T-helper 17 cell (primary cell): ENCODE measurements around the gene RPS6KA4. TPM values are rescaled to one million over a fixed set of nuclear protein-coding genes. Genes with fewer than 3 reads are reported as not detected.

Source experiments
- ATAC-seq: fragments of 150-1000 bp; cut with Tn5 transposase; 2 replicates; pipeline ENCODE4 v1.10.0; 2021; ENCODE audit warnings: mild to moderate bottlenecking, moderate library complexity
- DNase-seq, 3 donors: peaks; one replicate each; pipeline versions ENCODE4 v3.0.0 to v3.0.0-alpha.2; 2020 to 2021
- H3K9me3 ChIP-seq: one replicate; pipeline ENCODE4 v1.7.0; 2013; ENCODE audit warnings: low read length, mild to moderate bottlenecking; ENCODE audit not compliant: control insufficient read depth, poor library complexity, severe bottlenecking
- H3K27ac Mint-ChIP-seq: one replicate; pipeline ENCODE4 v1.8.0; 2022; ENCODE audit warnings: mild to moderate bottlenecking, moderate library complexity, mixed read lengths
- H3K27me3 Mint-ChIP-seq: one replicate; pipeline ENCODE4 v1.8.0; 2022; ENCODE audit warnings: mixed read lengths
- H3K36me3 Mint-ChIP-seq: one replicate; pipeline ENCODE4 v1.8.0; 2022; ENCODE audit warnings: low read depth, mixed read lengths
- H3K4me1 Mint-ChIP-seq: one replicate; pipeline ENCODE4 v1.8.0; 2022; ENCODE audit warnings: mild to moderate bottlenecking, mixed read lengths
- H3K4me3 Mint-ChIP-seq: one replicate; pipeline ENCODE4 v1.8.0; 2022; ENCODE audit warnings: mild to moderate bottlenecking, moderate library complexity, mixed read lengths
- total RNA-seq, 4 donors: library from RNA in 2 of 4; stranded (reverse) in 2 of 4; gene quantifications; one replicate each; pipeline ENCODE4 v1.2.3 and lab custom pipeline; 2022 to 2026

RPS6KA4 gene
- total RNA-seq, 2 donors from 2014 or later = 21.5 to 26.1 TPM

GRCh38 chr11:64358536-64358906, 441 bp upstream of the RPS6KA4 start:
- no peak overlapping the region for H3K27ac Mint-ChIP-seq
- ATAC-seq = no peak
- no peaks in the 10 kb centered on the region for H3K9me3 ChIP-seq
- H3K36me3 Mint-ChIP-seq = peaks cover 3% of the 10 kb centered on the region
- H3K27me3 Mint-ChIP-seq = no peaks in the 10 kb centered on the region
- no peak for DNase-seq
- H3K4me1 Mint-ChIP-seq = peaks cover 20% of the 10 kb centered on the region
- peak overlapping the region; percentile 85 for H3K4me3 Mint-ChIP-seq

DNA sequence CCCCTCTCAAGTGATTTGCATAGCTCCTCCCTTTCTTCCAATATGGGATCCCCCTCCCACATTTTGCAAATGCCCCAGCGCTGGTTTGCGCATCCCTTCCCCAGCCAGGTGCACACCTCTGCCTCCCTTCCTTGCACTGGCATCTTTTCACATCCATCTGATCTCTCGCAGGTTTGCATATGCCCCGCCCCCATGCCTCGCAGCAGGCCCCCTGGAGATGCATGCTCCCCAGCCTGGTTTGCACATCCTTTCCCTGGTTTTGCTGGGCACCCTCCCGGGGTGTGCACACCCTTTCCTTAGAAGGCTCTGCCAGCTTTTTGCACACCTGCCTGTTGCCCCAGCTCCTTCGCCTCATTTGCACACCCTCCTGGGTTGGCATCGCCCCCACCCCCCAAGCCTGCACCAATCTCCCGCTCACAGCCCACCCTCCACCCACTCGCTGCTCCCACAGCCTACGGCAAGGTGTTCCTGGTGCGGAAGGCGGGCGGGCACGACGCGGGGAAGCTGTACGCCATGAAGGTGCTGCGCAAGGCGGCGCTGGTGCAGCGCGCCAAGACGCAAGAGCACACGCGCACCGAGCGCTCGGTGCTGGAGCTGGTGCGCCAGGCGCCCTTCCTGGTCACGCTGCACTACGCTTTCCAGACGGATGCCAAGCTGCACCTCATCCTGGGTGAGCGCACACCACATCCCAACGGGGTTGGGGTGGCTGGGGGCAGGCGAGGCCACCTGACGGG, 917 bp downstream of the RPS6KA4 start:
- Mint-ChIP-seq H3K4me1 (peaks cover 20% of the 10 kb centered on the region), H3K27me3 (no peaks in the 10 kb centered on the region)

GRCh38 chr11:64360448-64360921, 1.5 kb downstream of the RPS6KA4 start:
- Mint-ChIP-seq H3K27ac (peak overlapping the region; percentile 85), H3K27me3 (no peaks in the 10 kb centered on the region), H3K4me1 (peaks cover 20% of the 10 kb centered on the region), H3K36me3 (peaks cover 3% of the 10 kb centered on the region), H3K4me3 (peak overlapping the region; percentile 99)
- ATAC-seq (peak; percentile 12), DNase-seq (no peak)
- H3K9me3 ChIP-seq = no peaks in the 10 kb centered on the region

More for the DNA sequence above, 917 bp downstream of the RPS6KA4 start:
- DNase-seq (no peak), ATAC-seq (peak; percentile 58)
- peaks cover 3% of the 10 kb centered on the region for H3K36me3 Mint-ChIP-seq
- H3K4me3 Mint-ChIP-seq = peak overlapping the region; percentile 99
- H3K27ac Mint-ChIP-seq = peak overlapping the region; percentile 85
- no peaks in the 10 kb centered on the region for H3K9me3 ChIP-seq

GRCh38 chr11:64361659-64362058, 2.7 kb downstream of the RPS6KA4 start:
- Mint-ChIP-seq H3K4me3 (no peak overlapping the region), H3K36me3 (peaks cover under 1% of the 10 kb centered on the region), H3K4me1 (peaks cover 19% of the 10 kb centered on the region), H3K27ac (peak overlapping the region; percentile 66), H3K27me3 (no peaks in the 10 kb centered on the region)
- DNase-seq (no peak), ATAC-seq (no peak)
- no peaks in the 10 kb centered on the region for H3K9me3 ChIP-seq

GRCh38 chr11:64362339-64362738, 3.4 kb downstream of the RPS6KA4 start:
- peaks cover 18% of the 10 kb centered on the region for H3K4me1 Mint-ChIP-seq
- H3K36me3 Mint-ChIP-seq = no peaks in the 10 kb centered on the region
- no peak for DNase-seq
- H3K27me3 Mint-ChIP-seq = no peaks in the 10 kb centered on the region
- H3K9me3 ChIP-seq = no peaks in the 10 kb centered on the region
- H3K27ac Mint-ChIP-seq = no peak overlapping the region
- no peak for ATAC-seq
- H3K4me3 Mint-ChIP-seq = no peak overlapping the region

DNA sequence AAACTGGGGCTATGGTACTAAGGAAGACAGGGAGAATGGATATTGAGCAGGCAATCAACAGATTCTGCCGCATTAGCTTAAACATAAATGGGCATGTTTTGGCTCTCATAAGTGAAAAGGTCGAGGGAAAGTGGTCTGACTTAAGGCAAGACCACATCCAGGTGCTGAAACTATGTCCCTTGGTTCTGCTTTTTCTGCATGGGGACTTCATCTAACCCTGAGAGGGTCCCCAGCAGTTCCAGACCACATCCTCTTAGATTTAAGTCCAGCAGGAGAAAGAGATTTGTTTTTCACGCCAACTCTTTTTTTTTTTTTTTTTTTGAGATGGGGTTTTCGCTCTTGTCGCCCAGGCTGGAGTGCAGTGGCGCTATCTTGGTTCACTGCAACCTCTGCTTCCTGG, 5.5 kb downstream of the RPS6KA4 start:
- no peak overlapping the region for H3K27ac Mint-ChIP-seq
- H3K9me3 ChIP-seq = no peaks in the 10 kb centered on the region
- DNase-seq (no peak), ATAC-seq (no peak)
- no peaks in the 10 kb centered on the region for H3K36me3 Mint-ChIP-seq
- no peak overlapping the region for H3K4me3 Mint-ChIP-seq
- H3K4me1 Mint-ChIP-seq = peaks cover 12% of the 10 kb centered on the region
- H3K27me3 Mint-ChIP-seq = no peaks in the 10 kb centered on the region

DNA sequence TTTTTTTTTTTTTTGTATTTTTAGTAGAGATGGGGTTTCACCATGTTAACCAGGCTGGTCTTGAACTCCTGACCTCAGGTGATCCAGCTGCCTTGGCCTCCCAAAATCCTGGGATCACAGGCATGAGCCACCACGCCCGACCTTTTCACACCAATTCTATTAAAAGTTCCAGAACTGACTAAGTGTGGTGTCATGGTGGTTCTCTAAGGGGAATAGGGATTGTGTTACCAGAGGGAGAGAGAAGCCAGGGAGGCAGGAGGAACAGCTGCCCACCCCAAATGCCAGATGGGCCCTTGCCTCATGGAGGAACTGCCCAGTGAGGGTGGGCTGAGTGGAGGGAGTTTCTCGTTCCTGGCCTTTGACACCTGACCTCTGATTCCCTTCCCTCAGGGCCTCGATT, 5.9 kb downstream of the RPS6KA4 start:
- Mint-ChIP-seq H3K4me3 (no peak overlapping the region), H3K27me3 (no peaks in the 10 kb centered on the region), H3K4me1 (peaks cover 8% of the 10 kb centered on the region), H3K27ac (no peak overlapping the region), H3K36me3 (peaks cover 2% of the 10 kb centered on the region)
- DNase-seq = no peak
- ATAC-seq = no peak
- H3K9me3 ChIP-seq = no peaks in the 10 kb centered on the region

DNA sequence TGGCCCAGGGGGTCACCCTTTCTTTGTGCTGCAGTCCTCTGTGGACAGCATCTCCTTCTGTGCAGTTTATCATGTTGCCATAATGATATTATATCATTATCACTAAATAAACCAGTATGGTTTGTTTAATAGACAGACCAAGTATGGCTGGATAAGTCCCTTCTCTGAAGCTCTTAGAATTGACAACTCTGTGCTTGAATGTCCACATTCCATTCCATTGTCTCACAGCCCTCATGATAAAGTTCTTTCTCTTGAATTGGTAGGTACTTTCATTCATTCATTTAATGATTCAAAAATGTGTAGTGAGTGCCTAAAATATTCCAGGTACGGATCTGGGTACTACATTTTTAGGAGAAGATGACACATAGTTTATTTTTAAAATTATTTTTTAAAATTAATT, 7.8 kb downstream of the RPS6KA4 start:
- no peaks in the 10 kb centered on the region for H3K27me3 Mint-ChIP-seq
- peaks cover 4% of the 10 kb centered on the region for H3K36me3 Mint-ChIP-seq
- H3K4me1 Mint-ChIP-seq = peaks cover 2% of the 10 kb centered on the region
- DNase-seq (no peak), ATAC-seq (no peak)
- no peak overlapping the region for H3K4me3 Mint-ChIP-seq
- H3K27ac Mint-ChIP-seq = no peak overlapping the region
- H3K9me3 ChIP-seq = no peaks in the 10 kb centered on the region

DNA sequence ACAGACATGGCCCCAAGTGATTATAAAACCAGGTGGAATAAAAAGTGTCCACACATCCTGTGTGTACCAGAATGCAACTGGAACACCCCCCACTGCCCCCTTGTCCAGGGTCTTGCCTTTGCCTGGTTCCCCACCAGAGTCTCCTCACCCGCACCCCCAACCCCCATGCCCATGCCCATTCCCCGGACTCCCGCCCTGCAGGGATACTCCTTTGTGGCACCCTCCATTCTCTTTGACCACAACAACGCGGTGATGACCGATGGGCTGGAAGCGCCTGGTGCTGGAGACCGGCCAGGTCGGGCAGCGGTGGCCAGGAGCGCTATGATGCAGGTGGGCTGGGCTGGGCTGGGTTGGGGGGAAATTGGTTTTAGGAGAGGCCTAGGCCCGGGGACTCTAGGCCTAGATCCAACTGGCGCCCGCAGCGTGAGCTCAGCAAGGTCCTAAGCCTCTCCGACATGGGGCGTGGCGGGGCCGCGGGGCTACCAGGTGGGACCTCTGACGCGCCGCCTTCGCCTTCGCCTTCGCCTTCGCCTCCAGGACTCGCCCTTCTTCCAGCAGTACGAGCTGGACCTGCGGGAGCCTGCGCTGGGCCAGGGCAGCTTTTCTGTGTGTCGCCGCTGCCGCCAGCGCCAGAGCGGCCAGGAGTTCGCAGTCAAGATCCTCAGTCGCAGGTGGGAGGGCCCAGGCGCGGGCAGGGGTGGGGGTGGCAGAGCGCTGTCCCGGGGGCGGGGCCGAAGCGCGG, 9.1 kb downstream of the RPS6KA4 start:
- Mint-ChIP-seq H3K27me3 (no peaks in the 10 kb centered on the region), H3K27ac (no peak overlapping the region), H3K36me3 (peaks cover 4% of the 10 kb centered on the region), H3K4me3 (no peak overlapping the region), H3K4me1 (peaks cover 2% of the 10 kb centered on the region)
- H3K9me3 ChIP-seq = no peaks in the 10 kb centered on the region
- DNase-seq (no peak), ATAC-seq (no peak)

GRCh38 chr11:64368673-64369074, 9.7 kb downstream of the RPS6KA4 start:
- ATAC-seq (no peak), DNase-seq (no peak)
- peaks cover 4% of the 10 kb centered on the region for H3K36me3 Mint-ChIP-seq
- H3K4me3 Mint-ChIP-seq = no peak overlapping the region
- no peak overlapping the region for H3K27ac Mint-ChIP-seq
- no peaks in the 10 kb centered on the region for H3K9me3 ChIP-seq
- H3K27me3 Mint-ChIP-seq = no peaks in the 10 kb centered on the region
- peaks cover 2% of the 10 kb centered on the region for H3K4me1 Mint-ChIP-seq

DNA sequence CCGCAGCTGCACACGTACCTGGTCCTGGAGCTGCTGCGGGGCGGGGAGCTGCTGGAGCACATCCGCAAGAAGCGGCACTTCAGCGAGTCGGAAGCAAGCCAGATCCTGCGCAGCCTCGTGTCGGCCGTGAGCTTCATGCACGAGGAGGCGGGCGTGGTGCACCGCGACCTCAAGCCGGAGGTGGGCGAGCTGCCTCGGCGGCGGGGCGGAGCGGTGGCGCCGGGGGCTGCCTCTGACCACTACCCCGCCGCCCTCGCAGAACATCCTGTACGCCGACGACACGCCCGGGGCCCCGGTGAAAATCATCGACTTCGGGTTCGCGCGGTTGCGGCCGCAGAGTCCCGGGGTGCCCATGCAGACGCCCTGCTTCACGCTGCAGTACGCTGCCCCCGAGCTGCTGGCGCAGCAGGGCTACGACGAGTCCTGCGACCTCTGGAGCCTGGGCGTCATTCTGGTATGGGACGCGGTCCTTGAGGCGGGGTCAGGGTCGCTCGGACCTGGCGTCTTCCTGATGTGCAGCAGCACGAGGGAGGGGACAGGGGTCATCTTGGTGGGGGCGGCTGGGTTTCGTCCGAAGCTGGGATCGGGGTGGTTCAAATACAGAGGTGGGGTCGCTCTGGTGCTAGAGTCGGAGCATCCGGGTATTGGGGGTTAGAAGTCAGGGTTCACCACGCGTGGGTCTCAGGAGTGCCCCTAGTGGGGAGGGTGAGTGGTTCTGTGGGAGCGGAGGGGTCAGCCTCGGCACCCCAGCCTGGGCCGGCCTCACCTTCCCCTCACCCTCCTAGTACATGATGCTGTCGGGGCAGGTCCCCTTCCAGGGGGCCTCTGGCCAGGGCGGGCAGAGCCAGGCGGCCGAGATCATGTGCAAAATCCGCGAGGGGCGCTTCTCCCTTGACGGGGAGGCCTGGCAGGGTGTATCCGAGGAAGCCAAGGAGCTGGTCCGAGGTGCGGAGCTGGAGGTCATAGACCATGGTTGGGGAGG, 10.8 kb downstream of the RPS6KA4 start:
- no peak for ATAC-seq
- H3K9me3 ChIP-seq = no peaks in the 10 kb centered on the region
- no peaks in the 10 kb centered on the region for H3K27me3 Mint-ChIP-seq
- peaks cover 4% of the 10 kb centered on the region for H3K36me3 Mint-ChIP-seq
- no peak for DNase-seq
- H3K4me1 Mint-ChIP-seq = peaks cover 2% of the 10 kb centered on the region
- H3K4me3 Mint-ChIP-seq = no peak overlapping the region
- no peak overlapping the region for H3K27ac Mint-ChIP-seq

GRCh38 chr11:64371201-64371600, 12.2 kb downstream of the RPS6KA4 start:
- Mint-ChIP-seq H3K36me3 (peaks cover 4% of the 10 kb centered on the region), H3K4me3 (no peak overlapping the region), H3K27me3 (no peaks in the 10 kb centered on the region), H3K4me1 (peaks cover 2% of the 10 kb centered on the region), H3K27ac (no peak overlapping the region)
- H3K9me3 ChIP-seq = no peaks in the 10 kb centered on the region
- DNase-seq (no peak), ATAC-seq (no peak)

- DNase-seq = no peak
- no peak overlapping the region for H3K27ac Mint-ChIP-seq
- H3K4me3 Mint-ChIP-seq = no peak overlapping the region
- H3K36me3 Mint-ChIP-seq = peaks cover 4% of the 10 kb centered on the region
- ATAC-seq = no peak
- no peaks in the 10 kb centered on the region for H3K27me3 Mint-ChIP-seq
- H3K4me1 Mint-ChIP-seq = no peaks in the 10 kb centered on the region
- no peaks in the 10 kb centered on the region for H3K9me3 ChIP-seq
Observed at GRCh38 chr11:64372021-64372420, 13.1 kb downstream of the RPS6KA4 start.
